ENCODE data around the gene PYCARD.
"Not testable (repeated sequence)": the region's sequence is repeated elsewhere in the genome, so short reads cannot be mapped to it uniquely, and the experiment has no call there.

The PYCARD gene

DNA sequence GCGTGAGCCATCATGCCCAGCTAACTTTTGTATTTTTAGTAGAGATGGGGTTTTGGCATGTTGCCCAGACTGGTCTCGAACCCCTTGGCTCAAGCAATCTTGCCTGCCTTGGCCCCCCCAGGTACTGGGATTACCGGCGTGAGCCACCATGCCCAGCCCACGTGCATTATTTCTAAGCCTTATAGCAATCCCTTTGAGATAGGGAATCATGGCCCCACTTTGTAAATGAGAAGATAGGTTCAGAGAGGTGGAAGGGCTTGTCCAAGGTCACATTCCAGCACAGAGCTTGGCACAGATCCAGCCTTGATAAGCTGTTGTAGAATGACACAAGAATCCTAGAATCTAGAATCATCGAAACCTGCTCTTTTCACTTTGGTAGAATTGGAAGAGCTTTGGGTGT, 4.2 kb upstream of the PYCARD start:
- CTCF ChIA-PET: interaction anchor here (0.6 kb wide), 1 partner anchor 183 kb away, joined by 3 read pairs; no protein-coding TSS in a partner anchor
- POLR2A ChIA-PET: interaction anchor here (0.6 to 1.0 kb wide), 3 partner anchors 9 to 27 kb away, joined by 3 to 4 read pairs (median 4); partner anchors contain the start of gene FUS

DNA sequence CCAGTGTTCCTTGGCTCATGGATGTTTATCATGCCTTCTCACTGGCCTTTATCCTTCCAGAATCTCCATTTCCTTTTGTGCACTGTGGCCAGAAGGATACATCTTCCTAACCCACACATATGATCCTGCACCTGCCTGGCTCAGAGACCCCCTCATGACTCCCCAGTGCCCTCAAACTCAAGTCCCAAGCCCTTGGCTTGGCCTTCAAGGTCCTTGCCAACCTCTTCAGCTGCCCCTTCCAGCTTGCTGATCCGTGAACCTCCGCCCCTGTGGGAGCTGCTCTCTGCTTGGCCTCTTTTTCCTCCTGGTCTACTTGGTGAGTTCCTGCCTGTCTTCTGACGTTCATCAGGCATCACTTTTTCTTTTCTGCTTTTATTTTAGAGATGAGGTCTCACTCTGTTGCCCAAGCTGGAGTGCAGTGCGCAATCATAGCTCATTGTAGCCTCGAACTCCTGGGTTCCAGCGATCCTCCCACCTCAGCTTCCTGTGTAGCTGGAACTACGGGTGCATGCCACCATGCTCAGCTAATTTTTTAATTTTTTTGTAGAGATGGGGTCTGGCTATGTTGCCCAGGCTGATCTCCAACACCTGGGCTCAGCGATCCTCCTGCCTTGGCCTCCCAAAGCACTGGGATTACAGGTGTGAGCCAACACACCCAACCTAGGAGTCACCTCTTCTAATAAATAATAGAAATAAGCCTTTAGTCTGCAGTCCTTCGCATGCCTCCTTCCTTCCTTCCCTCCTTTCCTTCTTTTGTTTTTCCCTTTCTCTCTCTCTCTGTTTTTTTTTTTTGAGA, 2.5 kb upstream of the PYCARD start:
- ChIA-PET POLR2A (no interaction called here), CTCF (interaction anchor here (0.6 kb wide), 1 partner anchor 47 kb away, joined by 3 read pairs; no protein-coding TSS in a partner anchor)
- DNase-seq (ENCODE audit: extremely low spot score): no peak
- TF ChIP-seq ELF4 (IDR thresholded peaks at IDR 0.05) (no peak), FOXK2 (IDR thresholded peaks at IDR 0.05) (no peak), HDGF (IDR thresholded peaks at IDR 0.05; ENCODE audit: borderline replicate concordance) (no peak), ZNF384 (IDR thresholded peaks at IDR 0.05) (no peak), BHLHE40 (IDR thresholded peaks at IDR 0.05; ENCODE audit: borderline replicate concordance) (no peak), CTBP1 (IDR thresholded peaks at IDR 0.05; ENCODE audit: borderline replicate concordance) (no peak), TARDBP (IDR thresholded peaks at IDR 0.05) (no peak), ARNT (IDR thresholded peaks at IDR 0.05) (no peak)

More for the DNA sequence above, 4.2 kb upstream of the PYCARD start:
- DNase-seq (ENCODE audit: extremely low spot score): no peak
- TF ChIP-seq FOXK2 (IDR thresholded peaks at IDR 0.05): no peak
- TF ChIP-seq ARNT (IDR thresholded peaks at IDR 0.05): no peak
- no peak for TF ChIP-seq L3MBTL2 (conservative IDR thresholded peaks at IDR 0.05)
- no peak for TF ChIP-seq SUZ12 (IDR thresholded peaks at IDR 0.05)
- TF ChIP-seq ELF4 (IDR thresholded peaks at IDR 0.05): no peak

DNA sequence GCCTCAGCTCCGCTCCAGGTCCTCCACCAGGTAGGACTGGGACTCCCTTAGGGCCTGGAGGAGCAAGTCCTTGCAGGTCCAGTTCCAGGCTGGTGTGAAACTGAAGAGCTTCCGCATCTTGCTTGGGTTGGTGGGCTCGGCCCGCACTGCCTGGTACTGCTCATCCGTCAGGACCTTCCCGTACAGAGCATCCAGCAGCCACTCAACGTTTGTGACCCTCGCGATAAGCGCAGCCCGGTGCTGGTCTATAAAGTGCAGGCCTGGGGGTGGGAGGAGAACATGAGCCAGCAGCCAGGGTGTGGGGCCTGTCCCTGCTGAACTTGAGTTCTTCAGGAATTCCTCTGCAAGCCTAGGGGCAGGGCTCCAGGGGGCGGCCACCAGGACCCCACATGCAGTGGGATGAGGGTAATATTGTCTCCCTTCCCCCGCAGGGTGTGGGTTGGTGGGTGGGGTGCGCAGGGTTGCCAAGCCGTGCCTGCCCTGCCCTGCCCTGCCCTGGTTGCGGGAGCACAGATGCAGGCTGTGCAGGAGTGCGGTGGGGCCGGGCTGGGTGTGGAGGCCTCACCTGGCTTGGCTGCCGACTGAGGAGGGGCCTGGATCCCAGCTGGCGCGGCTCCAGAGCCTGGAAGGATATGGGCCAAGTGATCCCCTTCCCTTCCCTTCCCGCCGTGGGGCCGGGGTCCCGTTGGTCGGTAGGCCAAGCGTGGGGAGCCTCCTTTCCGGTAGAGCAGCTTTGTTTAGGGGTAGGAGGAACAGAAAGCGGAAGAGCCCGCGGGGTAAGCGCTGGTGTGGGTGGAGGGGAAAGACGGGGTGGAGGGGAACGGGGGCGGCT, 762 bp downstream of the PYCARD start:
- POLR2A ChIA-PET: interaction anchor here (1.0 to 1.3 kb wide), 2 partner anchors 21 to 22 kb away, joined by 3 read pairs; partner anchors contain the start of gene FUS
- CTCF ChIA-PET: interaction anchor here (0.6 kb wide), 1 partner anchor 8 kb away, joined by 3 read pairs; no protein-coding TSS in a partner anchor
- DNase-seq (ENCODE audit: extremely low spot score): no peak
- TF ChIP-seq HDGF (IDR thresholded peaks at IDR 0.05; ENCODE audit: borderline replicate concordance): no peak
- no peak for TF ChIP-seq BHLHE40 (IDR thresholded peaks at IDR 0.05; ENCODE audit: borderline replicate concordance)
- no peak for TF ChIP-seq ELF4 (IDR thresholded peaks at IDR 0.05)
- TF ChIP-seq, protein P1, sequence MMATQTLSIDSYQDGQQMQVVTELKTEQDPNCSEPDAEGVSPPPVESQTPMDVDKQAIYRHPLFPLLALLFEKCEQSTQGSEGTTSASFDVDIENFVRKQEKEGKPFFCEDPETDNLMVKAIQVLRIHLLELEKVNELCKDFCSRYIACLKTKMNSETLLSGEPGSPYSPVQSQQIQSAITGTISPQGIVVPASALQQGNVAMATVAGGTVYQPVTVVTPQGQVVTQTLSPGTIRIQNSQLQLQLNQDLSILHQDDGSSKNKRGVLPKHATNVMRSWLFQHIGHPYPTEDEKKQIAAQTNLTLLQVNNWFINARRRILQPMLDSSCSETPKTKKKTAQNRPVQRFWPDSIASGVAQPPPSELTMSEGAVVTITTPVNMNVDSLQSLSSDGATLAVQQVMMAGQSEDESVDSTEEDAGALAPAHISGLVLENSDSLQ (IDR thresholded peaks at IDR 0.05): no peak
- TF ChIP-seq FOXM1 (IDR thresholded peaks at IDR 0.05; ENCODE audit: borderline replicate concordance): no peak
- no peak for TF ChIP-seq NFRKB (IDR thresholded peaks at IDR 0.05)
- TF ChIP-seq SUZ12 (IDR thresholded peaks at IDR 0.05): no peak
- no peak for TF ChIP-seq ARNT (IDR thresholded peaks at IDR 0.05)
- TF ChIP-seq SP1 (IDR thresholded peaks at IDR 0.05): no peak
- TF ChIP-seq TARDBP (IDR thresholded peaks at IDR 0.05): no peak
- TF ChIP-seq CTBP1 (IDR thresholded peaks at IDR 0.05; ENCODE audit: borderline replicate concordance): no peak
- TF ChIP-seq L3MBTL2 (conservative IDR thresholded peaks at IDR 0.05): no peak
- no peak for TF ChIP-seq FOXA1 (IDR thresholded peaks at IDR 0.05)
- no peak for TF ChIP-seq LEF1 (IDR thresholded peaks at IDR 0.05; ENCODE audit: borderline replicate concordance)
- no peak for TF ChIP-seq ZNF384 (IDR thresholded peaks at IDR 0.05)
- no peak for TF ChIP-seq FOXK2 (IDR thresholded peaks at IDR 0.05)

DNA sequence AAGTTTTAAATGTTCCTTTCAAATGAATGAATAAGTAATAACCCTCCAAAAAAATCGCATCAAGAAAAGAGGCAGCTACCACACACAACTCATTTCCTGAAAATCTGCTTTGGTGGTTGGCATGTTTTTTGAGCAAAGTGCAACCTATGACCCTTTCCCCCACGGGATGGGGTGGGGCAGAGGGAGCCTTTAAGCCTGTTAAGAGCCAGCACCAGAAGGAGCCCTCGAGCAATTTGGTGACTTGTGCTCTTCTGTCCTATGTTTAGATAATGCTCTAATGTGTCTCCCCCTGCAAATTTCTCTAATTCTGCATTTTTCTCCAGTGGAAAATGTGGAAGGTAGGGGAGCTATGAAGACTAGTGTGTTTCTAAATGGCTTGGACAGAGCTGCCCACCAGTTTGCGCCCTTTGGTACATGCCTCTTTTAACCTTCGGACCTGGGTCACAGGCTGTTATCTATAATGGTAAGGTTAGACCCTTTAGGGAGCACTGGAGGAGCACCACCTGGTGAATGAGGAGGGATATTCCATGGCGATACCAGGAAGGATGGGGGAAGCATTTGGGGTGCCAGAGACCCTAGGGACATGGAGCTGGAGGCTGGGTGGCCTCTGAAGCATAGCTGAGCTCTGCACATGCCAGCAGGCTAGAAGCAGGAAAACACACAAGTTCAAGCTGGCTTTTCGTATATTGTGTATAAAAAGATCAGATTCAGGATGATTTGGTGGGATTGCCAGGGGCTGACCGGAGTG, 1.6 kb downstream of the PYCARD start:
- no peak for DNase-seq (ENCODE audit: extremely low spot score)
- no peak for TF ChIP-seq ZNF384 (IDR thresholded peaks at IDR 0.05)
- ChIA-PET POLR2A (no interaction called here), CTCF (no interaction called here)

DNA sequence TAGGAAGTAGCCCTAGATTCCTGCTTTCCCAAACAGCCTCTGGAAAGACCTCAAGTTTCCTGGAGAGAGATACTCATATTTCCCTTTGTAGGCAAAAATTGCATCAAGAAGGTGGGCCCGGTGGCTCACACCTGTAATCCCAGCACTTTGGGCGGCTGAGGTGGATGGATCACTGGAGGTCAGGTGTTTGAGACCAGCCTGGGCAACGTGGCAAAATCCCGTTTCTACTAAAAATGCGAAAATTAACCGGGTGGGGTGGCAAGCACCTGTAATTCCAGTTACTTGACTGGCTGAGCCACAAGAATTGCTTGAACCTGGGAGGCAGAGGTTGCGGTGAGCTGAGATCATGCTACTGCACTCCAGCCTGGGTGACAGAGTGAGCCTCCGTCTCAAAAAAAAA, 2.4 kb downstream of the PYCARD start:
- POLR2A ChIA-PET; DNase-seq (ENCODE audit: extremely low spot score): not testable (repeated sequence)
- CTCF ChIA-PET: interaction anchor here (0.7 kb wide), 1 partner anchor 181 kb away, joined by 3 read pairs; no protein-coding TSS in a partner anchor

DNA sequence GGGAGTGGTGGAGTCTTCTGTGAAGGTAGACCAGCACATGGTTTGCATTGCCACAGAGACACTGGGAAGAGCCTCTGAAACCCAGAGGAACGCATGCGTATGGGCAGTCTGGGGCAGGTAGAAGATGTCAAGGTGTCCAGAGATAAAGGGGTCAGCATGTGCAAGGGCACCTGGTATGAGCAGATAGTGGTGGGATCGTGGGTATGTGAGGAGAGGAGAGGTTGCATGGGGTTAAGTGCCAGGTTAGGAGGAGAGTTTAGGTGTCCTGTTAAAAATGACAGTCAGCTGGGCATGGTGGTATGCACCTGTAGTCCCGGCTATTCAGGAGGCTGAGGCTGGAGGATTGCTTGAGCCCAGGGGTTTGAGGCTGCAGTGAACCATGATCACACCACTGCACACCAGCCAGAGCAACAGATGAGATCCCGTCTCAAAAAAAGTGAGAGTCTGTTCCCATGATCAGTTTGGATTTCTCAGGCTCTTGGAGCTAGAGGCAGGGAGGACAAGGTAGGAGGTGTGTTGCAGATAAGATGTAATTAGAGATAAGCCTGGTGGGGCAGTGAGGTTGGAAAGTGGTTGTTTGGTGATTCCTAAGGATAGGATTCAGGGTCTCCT, 3.0 kb downstream of the PYCARD start:
- ChIA-PET POLR2A (interaction anchor here (1.6 kb wide), 1 partner anchor 12 kb away, joined by 4 read pairs; no protein-coding TSS in a partner anchor), CTCF (interaction anchor here (0.7 kb wide), 1 partner anchor 182 kb away, joined by 3 read pairs; no protein-coding TSS in a partner anchor)
- no peak for TF ChIP-seq ARNT (IDR thresholded peaks at IDR 0.05)
- no peak for TF ChIP-seq L3MBTL2 (conservative IDR thresholded peaks at IDR 0.05)
- TF ChIP-seq, protein P1 (IDR thresholded peaks at IDR 0.05): no peak
- TF ChIP-seq FOXA1 (IDR thresholded peaks at IDR 0.05): no peak
- no peak for DNase-seq (ENCODE audit: extremely low spot score)
